PC-9 (cell line): Measurements from ENCODE around the gene KLHL41. TPM values are rescaled to one million over a fixed set of nuclear protein-coding genes. Genes with fewer than 3 reads are reported as not detected.

Source experiments
- BruUV-seq: library from RNA; stranded (reverse); fragments of 400-500 nt; replicated peaks from 2 replicates; lab custom pipeline; 2021; lab: Mats Ljungman, UMichigan
- CTCF ChIA-PET: fragments of 300-600 bp; sonication (Branson Sonifier 250); formaldehyde crosslinking; loops from one replicate; lab custom pipeline; 2022; ENCODE audit warnings: antibody characterized with exemption; lab: Charles Lee
- POLR2A ChIA-PET: fragments of 300-600 bp; sonication (Branson Sonifier 250); formaldehyde crosslinking; loops from one replicate; lab custom pipeline; 2022; ENCODE audit warnings: antibody characterized with exemption; ENCODE audit not compliant: unreplicated experiment; lab: Charles Lee
- DNase-seq, 2 experiments: peaks; one replicate each; pipeline versions ENCODE4 v3.0.0 to v3.0.0-alpha.2; 2015 to 2022; ENCODE audit warnings: mixed read lengths in 1 of 2
- H2AFZ ChIP-seq: fragments of 200-600 bp; sonication (generic); 2 replicates; pipeline ENCODE4 v1.8.1; 2017; ENCODE audit warnings: antibody characterized with exemption
- H3F3A ChIP-seq: fragments of 200-600 bp; sonication (generic); 2 replicates; pipeline ENCODE4 v1.8.1; 2017; ENCODE audit warnings: antibody characterized with exemption, mild to moderate bottlenecking, low read depth; ENCODE audit not compliant: insufficient read depth
- H3K27ac ChIP-seq: fragments of 200-600 bp; sonication (generic); 2 replicates; pipeline ENCODE4 v1.6.1; 2016; ENCODE audit warnings: mixed run types
- H3K27me3 ChIP-seq: fragments of 200-600 bp; sonication (generic); 2 replicates; pipeline ENCODE4 v1.6.1; 2016; ENCODE audit warnings: low read depth, mixed run types; ENCODE audit not compliant: insufficient read depth
- H3K36me3 ChIP-seq: fragments of 200-600 bp; sonication (generic); 2 replicates; pipeline ENCODE4 v1.6.1; 2016; ENCODE audit warnings: low read depth, mixed run types
- H3K4me1 ChIP-seq: fragments of 200-600 bp; sonication (generic); replicated peaks from 2 replicates; pipeline ENCODE4 v1.6.1; 2016; ENCODE audit warnings: mixed run types; ENCODE audit not compliant: insufficient read depth
- H3K4me2 ChIP-seq: fragments of 200-600 bp; sonication (generic); 2 replicates; pipeline ENCODE4 v1.6.1; 2017; ENCODE audit warnings: mixed run types
- H3K4me3 ChIP-seq: fragments of 200-600 bp; sonication (generic); 2 replicates; pipeline ENCODE4 v1.6.1; 2016; ENCODE audit warnings: mixed run types
- H3K79me2 ChIP-seq: fragments of 200-600 bp; sonication (generic); 2 replicates; pipeline ENCODE4 v1.6.1; 2017; ENCODE audit warnings: low read depth, mixed run types
- H3K9me2 ChIP-seq: fragments of 200-600 bp; sonication (generic); 2 replicates; pipeline ENCODE4 v1.8.1; 2017; ENCODE audit warnings: mild to moderate bottlenecking; ENCODE audit not compliant: insufficient read depth
- H3K9me3 ChIP-seq: fragments of 200-600 bp; sonication (generic); 2 replicates; pipeline ENCODE4 v1.8.1; 2016; ENCODE audit warnings: low read depth; ENCODE audit not compliant: insufficient read depth
- H4K20me1 ChIP-seq: fragments of 200-600 bp; sonication (generic); 2 replicates; pipeline ENCODE4 v1.8.1; 2017; ENCODE audit not compliant: insufficient read depth
- CTCF ChIP-seq: fragments of 200-600 bp; sonication (generic); conservative IDR thresholded peaks from 2 replicates; pipeline ENCODE4 v1.6.1; 2017; ENCODE audit warnings: mixed run types, antibody characterized with exemption, mild to moderate bottlenecking, moderate library complexity
- EZH2 ChIP-seq: fragments of 200-600 bp; sonication (generic); IDR thresholded peaks from 2 replicates; pipeline ENCODE4 v1.8.0; 2017; ENCODE audit warnings: antibody characterized with exemption, low read depth
- intact Hi-C: fragments of 100-400 bp; cut with micrococcal nuclease; formaldehyde crosslinking; loops from one replicate; pipeline ENCODE4 v1.10.0; 2022; ENCODE audit not compliant: unreplicated experiment
- total RNA-seq: library from RNA; stranded (reverse); gene quantifications from 2 replicates; pipeline ENCODE4 v1.2.3, GENCODE V29; 2021

The KLHL41 gene
- total RNA-seq, 1 experiment from 2014 or later: not detected

- CTCF ChIA-PET: no interaction called here
- Histone ChIP-seq H3K27me3 (no peaks in the 10 kb centered on the region), H3K4me2 (no peak overlapping the region), H3K79me2 (no peaks in the 10 kb centered on the region), H3K27ac (no peak overlapping the region), H3K4me3 (no peak overlapping the region), H3K36me3 (no peaks in the 10 kb centered on the region), H3F3A (no peaks in the 10 kb centered on the region), H3K9me3 (no peaks in the 10 kb centered on the region), H2AFZ (no peak overlapping the region), H3K9me2 (no peaks in the 10 kb centered on the region), H3K4me1 (no peaks in the 10 kb centered on the region), H4K20me1 (no peaks in the 10 kb centered on the region)
- no TSS peak for BruUV-seq
- intact Hi-C loops: no loop called here
- TF ChIP-seq CTCF (no peak), EZH2 (no peak)
- POLR2A ChIA-PET: no interaction called here
- DNase-seq: no peak
Measured at GRCh38 chr2:169464466-169464865, 45.0 kb upstream of the KLHL41 start.

- intact Hi-C loops: no loop called here
Measured at GRCh38 chr2:169464882-169465281, 44.6 kb upstream of the KLHL41 start.

GRCh38 chr2:169468841-169469240 lies 40.7 kb upstream of the KLHL41 start:
- Histone ChIP-seq H4K20me1 (no peaks in the 10 kb centered on the region), H3K4me1 (no peaks in the 10 kb centered on the region), H3K36me3 (no peaks in the 10 kb centered on the region), H3K9me3 (no peaks in the 10 kb centered on the region), H3K9me2 (no peaks in the 10 kb centered on the region), H2AFZ (no peak overlapping the region), H3K27me3 (no peaks in the 10 kb centered on the region), H3F3A (no peaks in the 10 kb centered on the region), H3K27ac (no peak overlapping the region), H3K4me3 (no peak overlapping the region), H3K79me2 (no peaks in the 10 kb centered on the region), H3K4me2 (no peak overlapping the region)
- CTCF ChIA-PET: no interaction called here
- intact Hi-C loops: no loop called here
- TF ChIP-seq EZH2: no peak
- TF ChIP-seq CTCF: no peak
- POLR2A ChIA-PET: no interaction called here
- DNase-seq: no peak
- no TSS peak for BruUV-seq

More at GRCh38 chr2:169464882-169465281, 44.6 kb upstream of the KLHL41 start:
- TF ChIP-seq EZH2: no peak
- TF ChIP-seq CTCF: no peak
- Histone ChIP-seq H3K9me3 (no peaks in the 10 kb centered on the region), H3K27ac (no peak overlapping the region), H3K4me3 (no peak overlapping the region), H4K20me1 (no peaks in the 10 kb centered on the region), H3K9me2 (no peaks in the 10 kb centered on the region), H3F3A (no peaks in the 10 kb centered on the region), H3K27me3 (no peaks in the 10 kb centered on the region), H3K79me2 (no peaks in the 10 kb centered on the region), H3K4me2 (no peak overlapping the region), H3K36me3 (no peaks in the 10 kb centered on the region), H3K4me1 (no peaks in the 10 kb centered on the region), H2AFZ (no peak overlapping the region)
- ChIA-PET POLR2A (no interaction called here), CTCF (no interaction called here)
- DNase-seq: no peak
- no TSS peak for BruUV-seq
